ENCODE data around the gene FOXN3. TPM values are rescaled to one million over a fixed set of nuclear protein-coding genes. Genes with fewer than 3 reads are reported as not detected.

FOXN3 gene
- total RNA-seq, 1 donor from 2014 or later = 34.5 TPM

DNA sequence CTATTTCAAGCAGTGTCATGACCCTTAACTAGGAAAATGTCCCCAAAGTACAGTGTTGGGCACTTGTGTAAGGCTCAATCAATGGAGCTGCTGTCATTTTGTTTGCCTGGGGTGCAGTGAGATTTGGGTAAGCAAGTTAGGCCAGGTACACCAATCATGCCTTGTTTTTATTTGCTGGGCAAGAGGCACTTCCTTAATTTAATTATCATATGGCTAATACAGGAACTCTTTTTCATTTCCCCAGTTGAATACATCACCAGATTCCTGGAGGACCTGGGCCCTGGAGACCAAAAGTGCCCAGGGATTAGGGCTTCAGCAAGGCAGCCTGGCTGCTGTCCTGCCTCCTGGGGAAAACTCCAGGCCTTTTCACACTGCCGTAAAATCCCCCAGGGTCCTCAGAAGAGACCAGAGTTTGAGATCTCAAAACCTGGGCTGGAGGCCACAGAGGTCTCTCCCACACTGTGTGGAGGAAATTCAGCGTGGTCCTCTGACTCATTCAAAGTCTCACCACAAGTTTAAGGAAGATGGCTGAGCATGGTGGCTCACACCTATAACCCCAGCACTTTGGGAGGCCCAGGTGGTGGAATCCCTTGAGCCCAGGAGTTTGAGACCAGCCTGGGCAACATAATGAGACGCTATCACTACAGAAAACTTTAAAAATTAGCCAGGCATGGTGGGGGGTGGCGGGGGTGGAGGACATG lies 28.4 kb upstream of the FOXN3 start:
- no peak overlapping the region for H3K4me3 ChIP-seq (ENCODE audit: low read depth, low read length)
- no peaks in the 10 kb centered on the region for H3K27me3 ChIP-seq (ENCODE audit: control insufficient read depth, insufficient read depth, low read length)
- H3K36me3 ChIP-seq (ENCODE audit: control insufficient read depth, insufficient read depth, low read length) = no peaks in the 10 kb centered on the region
- DNase-seq (ENCODE audit: low read depth) = no peak
- TF ChIP-seq, protein P1, sequence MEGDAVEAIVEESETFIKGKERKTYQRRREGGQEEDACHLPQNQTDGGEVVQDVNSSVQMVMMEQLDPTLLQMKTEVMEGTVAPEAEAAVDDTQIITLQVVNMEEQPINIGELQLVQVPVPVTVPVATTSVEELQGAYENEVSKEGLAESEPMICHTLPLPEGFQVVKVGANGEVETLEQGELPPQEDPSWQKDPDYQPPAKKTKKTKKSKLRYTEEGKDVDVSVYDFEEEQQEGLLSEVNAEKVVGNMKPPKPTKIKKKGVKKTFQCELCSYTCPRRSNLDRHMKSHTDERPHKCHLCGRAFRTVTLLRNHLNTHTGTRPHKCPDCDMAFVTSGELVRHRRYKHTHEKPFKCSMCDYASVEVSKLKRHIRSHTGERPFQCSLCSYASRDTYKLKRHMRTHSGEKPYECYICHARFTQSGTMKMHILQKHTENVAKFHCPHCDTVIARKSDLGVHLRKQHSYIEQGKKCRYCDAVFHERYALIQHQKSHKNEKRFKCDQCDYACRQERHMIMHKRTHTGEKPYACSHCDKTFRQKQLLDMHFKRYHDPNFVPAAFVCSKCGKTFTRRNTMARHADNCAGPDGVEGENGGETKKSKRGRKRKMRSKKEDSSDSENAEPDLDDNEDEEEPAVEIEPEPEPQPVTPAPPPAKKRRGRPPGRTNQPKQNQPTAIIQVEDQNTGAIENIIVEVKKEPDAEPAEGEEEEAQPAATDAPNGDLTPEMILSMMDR (IDR thresholded peaks at IDR 0.05; ENCODE audit: insufficient read depth, low read length, poor library complexity, severe bottlenecking) = no peak

DNA sequence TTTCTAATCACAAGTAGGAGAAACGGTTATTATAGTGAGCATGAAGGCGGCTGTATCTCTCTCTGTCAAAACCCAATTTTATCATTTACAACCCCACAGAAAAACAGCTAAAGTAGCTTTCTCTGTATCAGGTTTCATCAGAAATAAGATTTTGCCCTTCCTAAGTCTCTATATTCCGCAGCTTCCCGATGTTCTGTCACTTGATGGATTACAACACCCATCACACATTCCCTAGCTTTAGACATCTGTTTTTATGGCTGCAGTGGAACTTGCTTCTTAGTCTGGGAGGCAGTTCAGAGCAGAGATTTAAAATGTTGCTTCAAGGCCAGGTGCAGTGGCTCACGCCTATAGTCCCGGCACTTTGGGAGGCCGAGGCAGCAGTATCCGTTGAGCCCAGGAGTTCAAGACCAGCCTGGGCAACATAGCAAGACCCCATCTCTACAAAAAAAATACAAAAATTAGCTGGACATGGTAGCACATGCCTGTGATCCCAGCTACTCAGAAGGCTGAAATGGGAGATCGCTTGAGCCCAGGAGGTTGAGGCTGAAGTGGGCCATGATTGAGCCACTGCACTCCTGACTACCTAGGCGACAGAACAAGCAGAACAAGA lies 27.6 kb upstream of the FOXN3 start:
- TF ChIP-seq, protein P1 (IDR thresholded peaks at IDR 0.05; ENCODE audit: insufficient read depth, low read length, poor library complexity, severe bottlenecking) = no peak
- Histone ChIP-seq H3K27me3 (ENCODE audit: control insufficient read depth, insufficient read depth, low read length) (no peaks in the 10 kb centered on the region), H3K36me3 (ENCODE audit: control insufficient read depth, insufficient read depth, low read length) (no peaks in the 10 kb centered on the region), H3K4me3 (ENCODE audit: low read depth, low read length) (no peak overlapping the region)
- no peak for DNase-seq (ENCODE audit: low read depth)

DNA sequence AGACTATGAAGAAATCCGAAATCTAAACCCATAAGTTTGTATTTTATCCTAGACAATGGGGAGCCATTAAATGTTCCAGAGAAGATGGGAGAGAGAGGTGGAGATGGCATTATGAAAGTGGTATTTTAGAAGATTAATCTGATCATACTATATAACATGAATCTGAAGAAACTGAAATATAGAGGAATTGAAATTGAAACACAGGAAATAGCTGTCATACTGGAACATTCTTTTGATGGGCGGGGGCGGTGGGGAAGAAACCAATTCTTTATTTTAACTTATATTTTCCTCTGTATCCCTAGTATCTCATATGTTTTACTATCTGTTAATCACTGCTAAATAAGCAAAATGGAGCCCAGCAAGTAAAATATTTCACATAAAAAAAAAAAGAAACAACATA lies 27.0 kb upstream of the FOXN3 start:
- no peak for DNase-seq (ENCODE audit: low read depth)
- H3K4me3 ChIP-seq (ENCODE audit: low read depth, low read length) = no peak overlapping the region
- H3K36me3 ChIP-seq (ENCODE audit: control insufficient read depth, insufficient read depth, low read length) = no peaks in the 10 kb centered on the region
- no peaks in the 10 kb centered on the region for H3K27me3 ChIP-seq (ENCODE audit: control insufficient read depth, insufficient read depth, low read length)
- TF ChIP-seq, protein P1 (IDR thresholded peaks at IDR 0.05; ENCODE audit: insufficient read depth, low read length, poor library complexity, severe bottlenecking) = no peak

DNA sequence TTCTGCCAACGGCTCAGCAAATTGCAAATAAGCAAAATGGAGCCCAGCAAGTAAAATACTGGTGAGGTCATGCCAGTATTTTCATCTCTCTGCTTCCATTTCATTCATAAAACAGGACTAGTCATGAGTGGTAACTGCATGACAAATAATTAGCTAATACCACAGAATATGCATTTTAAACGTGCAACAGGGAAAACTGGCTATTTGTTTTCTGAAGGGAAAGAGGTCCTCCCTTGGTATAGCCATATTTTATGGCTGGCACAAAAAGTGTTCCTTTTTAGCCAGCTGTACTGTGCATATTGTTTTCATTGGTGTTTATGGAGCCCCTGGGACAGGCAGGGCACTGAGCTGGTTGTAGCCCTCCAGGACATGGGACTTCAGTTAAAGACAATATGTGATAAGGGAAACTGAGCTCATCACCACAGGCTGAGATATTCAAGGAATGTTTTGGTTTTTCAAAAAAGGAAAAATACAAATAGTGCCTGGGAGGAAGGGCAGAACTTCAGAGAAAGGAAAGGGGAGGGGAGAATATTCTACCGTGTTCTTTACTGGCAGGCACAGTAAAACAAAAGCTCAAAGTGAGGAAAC lies 26.1 kb upstream of the FOXN3 start:
- DNase-seq (ENCODE audit: low read depth) = no peak
- Histone ChIP-seq H3K36me3 (ENCODE audit: control insufficient read depth, insufficient read depth, low read length) (no peaks in the 10 kb centered on the region), H3K27me3 (ENCODE audit: control insufficient read depth, insufficient read depth, low read length) (no peaks in the 10 kb centered on the region), H3K4me3 (ENCODE audit: low read depth, low read length) (no peak overlapping the region)
- TF ChIP-seq, protein P1 (IDR thresholded peaks at IDR 0.05; ENCODE audit: insufficient read depth, low read length, poor library complexity, severe bottlenecking) = no peak

DNA sequence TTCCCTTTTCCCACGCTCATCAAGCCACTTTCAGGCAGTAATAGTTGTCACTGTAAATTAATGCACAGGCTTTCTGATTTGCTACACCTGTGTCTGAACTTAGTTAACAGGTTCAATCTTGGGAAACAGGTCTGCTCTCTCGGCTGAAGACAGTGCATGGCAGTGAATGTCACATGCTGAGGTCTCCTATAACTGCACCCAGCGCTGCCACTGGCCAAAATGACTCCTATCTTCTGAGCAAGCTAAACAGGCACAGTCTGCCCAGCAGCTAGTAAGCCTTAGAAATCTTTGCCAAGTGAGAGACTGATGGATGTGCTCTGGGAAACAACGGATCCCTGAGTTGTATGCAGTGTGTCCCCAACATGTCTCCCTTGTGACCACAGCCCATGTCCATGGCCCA lies 25.2 kb upstream of the FOXN3 start:
- Histone ChIP-seq H3K36me3 (ENCODE audit: control insufficient read depth, insufficient read depth, low read length) (no peaks in the 10 kb centered on the region), H3K27me3 (ENCODE audit: control insufficient read depth, insufficient read depth, low read length) (no peaks in the 10 kb centered on the region), H3K4me3 (ENCODE audit: low read depth, low read length) (no peak overlapping the region)
- no peak for DNase-seq (ENCODE audit: low read depth)
- TF ChIP-seq, protein P1 (IDR thresholded peaks at IDR 0.05; ENCODE audit: insufficient read depth, low read length, poor library complexity, severe bottlenecking) = no peak

Data from kidney epithelial cell (primary cell).